Activated CD4-positive, alpha-beta T cell treated with anti-CD3 and anti-CD28 coated beads, Interleukin-2, Interleukin-6, amounts not matched to agents 100 ng/mL and 50 ng/mL, durations not matched to agents 16 hours and 8 hours (primary cell): ENCODE data around the gene KDELR3.

Experiments used
- DNase-seq: peaks from one replicate; pipeline ENCODE4 v3.0.0-alpha.2; 2020

Gene KDELR3

DNA sequence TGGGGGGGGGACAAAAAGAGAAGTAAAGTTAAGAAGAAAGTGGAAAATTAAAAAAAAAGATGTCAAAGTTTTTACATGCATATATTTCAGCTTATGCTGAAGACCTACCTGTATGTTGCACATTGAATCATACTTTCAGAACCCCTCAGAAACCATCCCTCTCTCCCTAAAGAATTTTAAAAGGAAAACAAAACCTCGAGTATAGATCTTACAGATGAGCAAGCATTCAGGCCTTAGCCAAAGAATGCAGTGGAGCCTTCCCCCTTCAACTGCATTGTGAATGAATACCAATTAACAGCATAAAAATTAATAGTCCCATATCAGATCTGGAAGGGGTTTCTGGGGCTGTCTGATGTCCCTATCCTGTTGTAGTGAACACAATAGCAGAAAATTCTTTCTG, 16.3 kb downstream of the KDELR3 start:
- no peak for DNase-seq

DNA sequence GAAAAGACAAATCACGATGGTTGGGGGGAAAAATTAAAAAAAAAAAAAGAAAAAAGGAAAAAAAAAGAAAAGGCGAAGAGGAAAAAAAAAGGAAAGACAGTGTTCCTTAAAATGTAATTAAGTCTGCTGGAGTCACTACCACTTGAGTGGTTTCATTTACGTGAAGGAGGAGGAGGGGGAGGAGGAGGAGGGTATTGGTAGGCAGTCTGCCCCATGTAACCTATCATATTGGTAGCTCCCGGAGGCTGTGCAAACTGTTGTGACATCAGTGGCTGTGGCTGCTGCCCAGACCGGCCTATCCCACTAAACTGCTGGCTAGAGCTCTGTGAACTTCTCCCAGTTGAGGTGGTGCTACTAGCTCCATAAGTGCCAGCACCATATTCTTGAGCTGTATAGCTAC, 17.9 kb downstream of the KDELR3 start:
- no peak for DNase-seq

GRCh38 chr22:38487946-38488345, 20.1 kb downstream of the KDELR3 start:
- DNase-seq: no peak

DNA sequence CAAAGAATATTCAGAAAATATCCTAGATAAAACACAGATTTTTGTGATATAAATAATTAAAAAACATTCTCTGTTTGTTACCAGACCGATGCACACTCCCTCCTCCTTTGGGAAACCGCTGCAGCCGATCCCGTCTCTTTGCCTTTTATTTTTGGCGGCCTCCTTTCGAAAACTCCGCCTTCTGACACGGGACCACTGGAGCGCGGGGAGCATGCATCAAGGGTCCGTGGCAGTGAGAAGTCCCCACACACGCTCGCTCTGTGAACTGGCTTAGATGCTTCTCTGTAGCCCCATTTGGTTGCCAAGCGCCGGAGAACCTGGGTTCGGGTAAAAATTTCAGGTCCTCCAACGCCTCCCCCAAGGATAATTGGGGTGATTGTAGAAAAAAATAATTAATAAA, 21.2 kb downstream of the KDELR3 start:
- DNase-seq: no peak

DNA sequence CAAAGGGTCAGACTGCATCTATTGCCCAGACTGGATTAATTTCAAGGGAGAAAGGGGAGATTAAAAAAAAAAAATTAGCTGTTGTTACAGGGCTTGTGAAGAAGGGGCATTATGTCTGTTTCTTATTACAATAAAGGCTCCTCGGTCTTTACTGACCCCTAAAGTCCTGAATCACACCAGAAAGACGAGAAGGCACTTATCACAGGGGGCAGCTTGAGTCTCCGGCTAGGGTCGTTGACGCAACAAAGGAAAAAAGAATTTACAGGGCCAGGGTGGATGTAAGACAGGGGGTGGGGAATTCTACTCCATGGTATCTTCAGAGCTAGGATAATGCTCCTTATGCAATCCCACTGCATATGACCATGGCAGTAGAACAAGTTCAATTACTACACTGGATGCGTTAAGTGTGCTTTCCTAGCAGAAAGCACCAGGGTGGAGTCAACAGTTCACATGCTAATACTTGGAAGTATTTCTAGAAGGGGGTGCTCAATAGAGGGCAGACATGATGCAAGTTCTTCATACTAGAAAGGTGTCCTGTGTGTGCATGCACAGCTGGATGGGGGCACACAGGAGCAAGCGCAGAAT, 21.8 kb downstream of the KDELR3 start:
- DNase-seq: no peak

- no peak for DNase-seq
Observed at GRCh38 chr22:38490475-38490874, 22.6 kb downstream of the KDELR3 start.

GRCh38 chr22:38490915-38491314, 23.0 kb downstream of the KDELR3 start:
- DNase-seq: no peak

- DNase-seq: no peak
Observed at GRCh38 chr22:38491707-38492348, 23.9 kb downstream of the KDELR3 start.

DNA sequence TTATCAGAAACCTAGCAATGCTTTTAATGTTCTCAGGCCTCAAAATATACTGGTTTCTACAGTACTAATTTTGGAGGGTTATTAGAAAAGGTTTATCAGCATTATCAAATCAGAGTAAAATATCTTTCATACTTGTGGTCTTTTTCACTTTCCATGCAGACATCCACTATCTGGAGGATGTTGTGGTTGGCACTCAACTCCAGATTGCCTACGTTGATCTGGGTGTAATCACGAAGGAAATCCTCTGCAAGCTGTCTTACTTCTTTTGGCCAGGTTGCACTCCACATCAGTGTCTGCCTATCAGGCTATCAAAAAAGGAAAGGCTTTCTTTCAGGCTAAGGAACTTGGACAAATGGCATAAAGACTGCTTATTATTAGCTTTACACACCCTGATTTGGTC, 26.6 kb downstream of the KDELR3 start:
- DNase-seq: no peak

DNA sequence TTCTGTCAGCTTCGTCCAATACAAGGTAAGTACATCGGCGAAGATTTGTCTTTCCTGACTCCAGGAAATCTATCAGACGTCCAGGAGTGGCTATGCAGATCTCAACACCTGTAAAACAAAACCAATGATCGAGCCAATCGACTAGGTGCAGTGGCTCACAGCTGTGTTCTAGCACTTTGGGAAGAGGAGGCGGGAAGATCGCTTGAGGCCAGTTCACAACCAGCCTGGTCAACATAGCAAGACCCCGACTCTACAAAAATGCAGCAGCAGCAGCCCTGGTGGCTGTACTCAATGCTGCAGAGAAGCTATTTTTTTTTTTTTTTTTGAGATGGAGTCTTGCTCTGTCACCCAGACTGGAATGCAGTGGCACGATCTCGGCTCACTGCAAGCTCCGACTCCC, 27.0 kb downstream of the KDELR3 start:
- no peak for DNase-seq

- peak; percentile 27 for DNase-seq
Observed at GRCh38 chr22:38497869-38498268, 30.0 kb downstream of the KDELR3 start.

DNA sequence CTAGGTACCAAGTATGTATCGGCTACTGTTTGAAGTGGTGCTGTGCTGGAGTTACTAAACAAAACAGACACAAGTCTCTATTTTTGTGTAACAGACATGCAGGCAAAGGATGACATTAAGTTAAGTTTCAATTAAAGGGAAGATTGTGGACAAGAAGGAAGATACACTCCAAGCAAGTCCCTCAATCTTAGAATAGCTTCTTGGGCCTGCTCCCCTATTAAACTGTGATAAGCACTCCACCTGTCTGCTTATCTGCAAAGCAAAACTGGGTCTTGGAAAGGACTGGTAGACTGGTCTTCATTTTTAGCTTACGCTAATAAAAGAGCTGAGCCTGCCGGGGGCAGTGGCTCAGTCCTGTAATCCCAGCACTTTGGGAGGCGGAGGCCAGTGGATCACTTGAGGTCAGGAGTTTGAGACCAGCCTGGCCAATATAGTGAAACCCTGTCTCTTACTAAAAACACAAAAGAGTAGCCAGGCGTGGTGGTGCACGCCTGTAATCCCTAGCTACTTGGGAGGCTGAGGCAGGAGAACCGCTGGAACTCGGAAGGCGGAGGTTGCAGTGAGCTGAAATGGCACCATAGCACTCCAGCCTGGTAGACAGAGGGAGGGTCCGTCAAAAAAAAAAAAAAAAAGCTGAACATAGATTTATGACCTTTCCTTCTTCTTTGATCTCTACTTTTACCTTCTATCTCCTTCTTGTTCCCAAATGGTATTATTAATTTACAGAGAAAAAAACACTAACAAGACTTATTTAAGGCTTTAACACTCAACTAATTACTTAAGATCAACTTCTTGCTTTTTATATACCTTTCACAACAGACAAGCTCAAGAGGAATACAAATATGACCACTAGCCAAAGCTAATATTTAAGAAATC, 34.1 kb downstream of the KDELR3 start:
- no peak for DNase-seq

- no peak for DNase-seq
Observed at GRCh38 chr22:38503021-38503420, 35.1 kb downstream of the KDELR3 start.

DNA sequence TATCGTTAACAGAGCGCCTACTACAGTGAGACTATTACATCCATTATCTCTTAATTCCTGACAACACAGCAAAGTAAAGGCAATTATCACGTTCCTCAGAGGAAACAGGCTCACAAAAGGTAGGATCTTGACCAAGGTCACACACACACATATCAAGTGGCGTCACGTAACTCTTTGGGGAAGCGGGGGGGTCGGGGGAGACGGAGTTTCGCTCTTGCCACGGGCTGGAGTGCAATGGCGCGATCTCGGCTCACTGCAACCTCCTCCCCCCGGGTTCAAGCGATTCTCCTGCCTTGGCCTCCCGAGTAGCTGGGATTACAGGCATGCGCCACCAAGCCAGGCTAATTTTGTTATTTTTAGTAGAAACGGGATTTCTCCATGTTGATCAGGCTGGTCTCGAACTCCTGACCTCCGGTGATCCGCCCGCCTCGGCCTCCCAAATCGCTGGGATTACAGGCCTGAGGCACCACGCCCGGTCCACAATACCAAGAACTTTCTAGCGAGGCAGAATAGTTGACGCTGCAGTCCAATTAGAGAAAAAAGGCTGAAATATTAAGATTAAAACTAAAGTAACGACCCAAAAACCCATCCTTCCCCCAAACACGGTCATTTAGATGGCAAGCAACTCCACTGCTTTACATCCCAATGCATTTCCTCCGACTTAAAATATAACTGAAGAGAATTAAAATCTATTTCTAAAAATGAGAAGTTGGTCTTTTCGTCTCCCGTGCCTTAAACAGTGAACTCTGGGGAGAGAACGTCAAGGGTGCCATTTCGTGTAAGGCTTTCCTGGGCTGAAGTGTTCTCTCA, 37.0 kb downstream of the KDELR3 start:
- DNase-seq: peak; percentile 74

- peak; percentile 58 for DNase-seq
Observed at GRCh38 chr22:38505541-38506117, 37.7 kb downstream of the KDELR3 start.

DNA sequence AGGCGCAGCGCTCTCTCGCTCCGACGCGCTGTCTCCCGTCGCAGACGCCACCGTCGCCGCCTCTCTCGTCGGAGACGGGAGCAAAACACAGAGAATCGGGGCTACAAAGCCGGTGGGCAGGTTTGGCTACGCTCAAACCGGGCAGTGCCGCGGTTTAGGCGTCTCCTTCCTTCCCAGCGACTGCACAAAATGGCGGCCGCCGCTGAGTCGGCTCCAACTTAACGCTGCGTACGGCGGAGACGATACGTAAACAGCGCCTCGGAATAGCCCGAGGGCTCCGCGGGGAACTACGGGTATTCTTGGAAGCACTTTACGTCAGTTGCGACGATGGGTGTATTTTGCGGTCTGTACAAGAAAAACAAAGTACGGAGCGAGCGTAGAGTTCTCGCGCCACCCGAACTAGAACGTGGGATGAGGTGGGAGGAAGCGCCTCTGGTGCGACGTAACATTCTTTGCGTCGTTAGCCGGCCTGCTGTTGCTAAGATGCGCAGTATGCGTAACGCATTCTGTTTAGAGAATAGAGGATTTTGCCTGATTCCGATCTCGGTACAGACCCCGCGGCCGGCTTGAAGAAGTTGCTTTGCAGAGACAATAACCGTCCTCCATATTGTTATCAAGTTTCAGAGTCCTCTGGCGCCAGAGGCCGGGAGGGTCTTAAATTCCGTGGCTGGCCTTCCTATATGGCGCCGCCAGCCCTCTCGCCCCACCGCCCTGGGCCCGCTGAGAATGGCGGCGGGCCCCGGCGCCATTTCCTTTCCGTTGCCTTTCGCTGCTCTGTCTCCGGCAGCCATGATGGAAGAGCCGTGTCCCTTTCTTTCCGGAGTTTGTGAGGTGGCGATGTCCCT, 38.4 kb downstream of the KDELR3 start, which contains the start of gene DDX17:
DDX17 (minus strand) TSS at position 194 of the 845 bp plus-strand sequence.
- DNase-seq: peak; percentile 94

DNA sequence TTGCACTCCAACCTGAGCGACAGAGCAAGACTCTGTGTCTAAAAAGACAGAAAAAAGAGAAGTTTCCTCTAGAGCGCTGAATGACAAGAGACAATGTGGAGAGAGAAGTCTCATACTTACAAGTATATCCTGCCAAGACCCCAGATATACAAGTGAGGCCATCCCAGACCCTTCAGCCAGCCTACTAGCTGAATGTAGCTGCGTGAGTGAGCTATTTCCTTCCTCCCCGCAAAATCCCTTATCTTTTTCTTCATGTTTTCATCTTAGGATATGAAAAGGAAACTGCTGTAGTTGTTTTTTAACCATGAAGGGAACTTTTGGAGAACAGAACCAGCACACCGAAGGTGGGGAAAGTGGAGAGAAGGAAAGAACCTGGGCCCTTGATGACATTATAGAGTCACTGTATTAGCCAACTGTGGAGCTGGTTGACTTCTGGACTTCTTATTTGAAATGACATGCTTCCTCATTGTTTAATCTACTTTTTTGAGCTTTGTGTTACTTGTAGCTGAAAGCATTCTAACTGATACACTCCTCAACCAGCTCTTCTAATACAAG, 42.6 kb downstream of the KDELR3 start:
- no peak for DNase-seq

GRCh38 chr22:38513063-38513462, 45.2 kb downstream of the KDELR3 start:
- DNase-seq: no peak

- no peak for DNase-seq
Observed at GRCh38 chr22:38518620-38519019, 50.7 kb downstream of the KDELR3 start.

GRCh38 chr22:38519453-38520250, 51.8 kb downstream of the KDELR3 start:
- no peak for DNase-seq

GRCh38 chr22:38523029-38523428, 55.1 kb downstream of the KDELR3 start:
- DNase-seq: no peak
